Measurements from ENCODE around the gene ARHGDIB.

The ARHGDIB gene

DNA sequence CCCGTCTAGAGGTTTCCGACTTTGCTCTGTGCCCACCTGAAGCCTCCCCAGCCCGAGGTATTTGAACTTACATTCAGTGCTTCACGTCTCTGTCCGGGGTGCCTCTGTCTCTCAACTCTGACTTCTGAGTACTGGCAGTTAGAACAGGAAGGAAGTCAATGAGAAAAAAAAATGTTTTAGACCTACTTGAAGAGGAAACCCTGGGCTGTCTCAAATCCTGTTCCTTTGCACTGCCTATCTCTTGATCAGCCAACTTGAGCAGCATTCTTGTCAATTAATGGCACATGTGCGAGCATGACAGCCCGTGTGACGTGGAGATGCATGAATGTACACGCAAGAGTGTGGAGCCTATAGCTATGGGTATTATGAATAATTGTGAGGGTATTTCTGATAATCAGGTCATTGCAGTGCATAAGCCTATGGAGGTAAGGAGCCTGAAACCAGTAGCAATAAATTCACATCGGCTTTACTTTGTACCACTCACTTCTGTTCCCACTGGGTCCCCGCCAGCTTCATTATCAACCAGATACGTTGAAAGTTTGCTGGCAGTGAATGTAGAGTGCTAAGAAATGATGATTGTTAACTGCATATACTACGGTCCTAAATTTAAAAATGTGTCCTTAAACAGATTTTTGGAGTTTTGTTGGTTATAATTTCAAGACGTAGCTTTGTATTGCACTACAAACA lies at the start of gene ARHGDIB:
Gene ARHGDIB, minus strand, starts transcription at position 136 of the 687 bp plus-strand sequence. CDS start 10,889 bp downstream, outside the sequence.
- in situ Hi-C loops (cut with MboI; ENCODE audit: low sequenced_read_pairs): no loop called here

DNA sequence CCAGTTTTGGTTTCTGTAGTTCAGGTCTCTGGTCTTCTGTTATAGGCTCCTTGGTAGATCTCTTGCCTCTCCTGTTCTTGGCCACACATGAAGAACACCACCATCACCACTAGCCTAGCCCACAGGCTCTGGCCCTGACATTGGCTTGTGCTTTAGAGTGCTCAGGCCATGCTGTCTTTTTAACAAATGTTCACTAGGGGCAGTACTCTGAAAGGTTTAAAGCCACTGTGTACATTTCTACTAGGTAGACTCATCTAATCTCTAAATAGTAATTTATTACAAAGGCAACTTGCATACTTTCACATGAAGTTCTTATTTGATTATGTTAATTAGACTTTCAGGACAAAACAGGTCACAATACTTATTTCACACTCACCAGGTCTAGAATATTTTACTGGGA lies 49.8 kb upstream of the ARHGDIB start:
- in situ Hi-C loops (cut with MboI; ENCODE audit: low sequenced_read_pairs): no loop called here

DNA sequence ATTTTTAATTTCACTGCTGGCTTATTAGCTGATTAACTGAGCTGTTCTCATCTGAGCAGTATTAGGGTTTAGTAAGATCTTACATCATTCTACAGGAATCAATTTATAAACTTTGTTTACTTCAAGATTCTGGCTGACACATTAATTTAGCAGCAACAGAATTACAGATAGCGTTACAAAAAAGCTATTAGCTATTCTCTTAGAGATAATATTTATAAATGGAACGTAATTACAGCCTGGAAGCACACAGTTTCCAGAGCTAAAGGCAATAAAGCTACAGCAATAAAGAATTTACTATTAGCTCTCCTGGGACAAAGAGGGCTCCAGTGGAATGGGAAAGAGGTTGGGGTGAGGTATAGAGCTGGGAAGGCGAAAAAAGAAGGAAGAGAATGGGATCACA lies 46.1 kb upstream of the ARHGDIB start:
- in situ Hi-C loops (cut with MboI; ENCODE audit: low sequenced_read_pairs): loop anchor here (10.0 kb wide), 1 partner anchor 163 kb away; the partner anchor contains the start of gene ART4

DNA sequence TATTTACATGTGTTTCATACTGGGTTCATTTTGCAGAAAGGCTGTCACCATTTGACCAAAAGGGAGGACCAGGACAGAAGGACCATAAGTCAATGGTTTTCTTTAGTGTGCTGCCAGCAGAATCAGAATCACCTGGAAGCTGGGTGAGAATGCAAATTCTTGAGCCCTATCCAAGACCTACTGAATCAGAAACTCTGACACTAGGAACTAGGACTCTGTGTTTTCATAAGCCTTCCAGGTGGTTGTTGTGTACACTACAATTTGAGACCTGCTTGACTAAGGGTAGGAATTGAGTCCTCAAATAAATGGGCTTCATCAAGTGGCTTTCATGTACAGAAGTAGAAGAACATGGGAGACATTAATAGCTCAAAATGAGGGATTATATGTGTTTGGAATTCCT lies 43.7 kb upstream of the ARHGDIB start:
- in situ Hi-C loops (cut with MboI; ENCODE audit: low sequenced_read_pairs): loop anchor here (10.0 kb wide), 1 partner anchor 160 kb away; the partner anchor contains the start of gene ART4

DNA sequence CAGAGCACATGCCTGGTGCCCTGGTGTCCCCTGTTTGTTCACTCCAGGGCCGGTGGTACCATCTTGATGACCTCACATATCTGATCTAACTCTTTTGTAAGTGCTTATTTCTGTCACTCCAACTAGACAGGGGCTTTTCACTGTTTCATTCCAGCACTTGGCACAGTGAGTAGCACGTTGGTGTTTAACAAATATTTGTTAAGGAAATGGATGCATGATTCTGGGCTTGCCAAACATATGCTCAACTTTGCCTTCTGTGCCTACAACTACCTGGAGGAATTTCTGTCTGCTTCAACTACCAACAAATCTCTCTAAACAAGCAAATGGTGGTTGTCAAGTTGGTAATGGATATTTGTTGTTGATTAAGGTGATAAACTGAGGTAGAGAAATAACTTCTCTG lies 43.0 kb upstream of the ARHGDIB start:
- in situ Hi-C loops (cut with MboI; ENCODE audit: low sequenced_read_pairs): loop anchor here (10.0 kb wide), 1 partner anchor 160 kb away; the partner anchor contains the start of gene ART4

DNA sequence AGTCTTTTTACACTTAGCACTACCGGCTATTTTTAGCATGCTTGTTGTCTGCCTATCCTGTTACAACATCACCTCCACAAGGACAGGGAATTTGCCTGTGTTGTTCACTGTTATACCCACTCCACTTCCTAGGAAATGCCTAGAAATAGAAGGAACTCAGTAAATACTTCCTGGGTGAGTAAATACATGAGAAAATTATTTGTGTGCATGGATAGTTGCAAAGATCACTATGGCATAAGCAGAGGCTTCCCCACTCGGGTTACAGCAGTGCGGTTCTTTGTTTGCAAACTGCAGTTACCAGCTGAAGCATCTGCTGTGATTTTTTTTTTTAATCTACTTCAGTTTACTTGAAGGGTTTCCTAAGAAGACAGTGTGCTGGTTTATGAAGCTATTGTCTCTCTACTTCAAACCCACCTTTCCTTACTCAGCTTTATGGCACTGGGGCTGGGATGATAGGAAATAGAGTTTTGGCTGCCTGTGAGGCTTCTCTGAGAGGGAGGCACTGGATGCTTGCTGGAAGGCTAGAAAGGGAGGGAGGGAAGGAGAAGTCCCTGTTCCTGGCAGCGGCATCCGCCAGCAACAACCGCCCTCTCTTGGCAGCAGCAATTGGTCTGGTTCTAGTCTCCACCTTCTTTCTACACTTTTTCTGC lies 40.5 kb upstream of the ARHGDIB start:
- in situ Hi-C loops (cut with MboI; ENCODE audit: low sequenced_read_pairs): loop anchor here (10.0 kb wide), 1 partner anchor 157 kb away; the partner anchor contains the start of gene ART4

DNA sequence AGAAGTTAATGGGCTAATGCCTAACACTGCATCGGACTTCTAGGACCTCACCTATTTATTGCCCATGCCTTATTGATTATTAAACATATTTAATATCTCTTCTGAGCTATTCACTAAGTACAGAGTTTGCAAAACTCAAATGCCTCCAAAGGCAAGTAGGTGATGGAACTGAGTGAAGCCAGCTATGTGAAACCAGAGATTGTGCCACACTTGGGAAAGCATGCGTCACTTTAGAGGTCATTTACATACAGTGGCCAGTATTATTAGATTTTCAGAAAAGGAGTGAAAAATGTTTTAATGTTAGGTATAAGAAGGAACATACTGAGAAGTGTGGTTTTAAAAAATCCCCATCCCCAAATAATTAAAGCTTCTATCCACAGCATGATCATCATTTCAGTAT lies 39.2 kb upstream of the ARHGDIB start:
- in situ Hi-C loops (cut with MboI; ENCODE audit: low sequenced_read_pairs): loop anchor here (10.0 kb wide), 1 partner anchor 156 kb away; the partner anchor contains the start of gene ART4

DNA sequence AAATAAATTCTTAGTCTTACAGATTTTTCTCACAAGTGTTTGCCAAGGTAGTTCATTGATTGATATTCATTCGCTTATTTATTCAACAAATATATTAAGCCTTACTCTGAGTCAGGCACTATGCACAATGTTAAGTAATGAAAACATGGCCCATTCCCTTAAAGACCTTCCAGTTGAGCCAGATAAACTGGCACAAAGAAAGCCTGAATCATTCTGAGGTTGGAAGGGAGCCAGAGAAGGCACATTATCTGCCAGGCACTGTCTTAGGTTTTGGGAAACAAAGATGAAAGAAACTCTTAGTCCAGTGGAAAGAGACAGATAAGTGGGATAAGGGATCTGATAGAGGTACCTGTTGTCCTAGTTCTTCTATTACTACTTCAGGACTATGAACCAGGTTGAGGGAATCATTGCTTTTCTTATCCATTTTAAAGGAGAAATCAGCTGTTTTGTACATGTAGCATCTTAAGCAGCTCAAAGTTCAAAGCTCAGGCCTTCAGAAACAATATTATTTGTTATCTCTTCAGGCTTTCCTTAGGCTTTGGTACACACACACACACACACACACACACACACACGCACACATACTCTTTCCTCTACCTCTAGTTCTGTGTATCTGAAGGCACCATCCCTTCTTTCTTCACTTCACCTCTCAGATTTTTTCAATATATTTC lies 38.4 kb upstream of the ARHGDIB start:
- in situ Hi-C loops (cut with MboI; ENCODE audit: low sequenced_read_pairs): loop anchor here (10.0 to 25.0 kb wide), 2 partner anchors 155 to 738 kb away; partner anchors contain the start of gene ART4

DNA sequence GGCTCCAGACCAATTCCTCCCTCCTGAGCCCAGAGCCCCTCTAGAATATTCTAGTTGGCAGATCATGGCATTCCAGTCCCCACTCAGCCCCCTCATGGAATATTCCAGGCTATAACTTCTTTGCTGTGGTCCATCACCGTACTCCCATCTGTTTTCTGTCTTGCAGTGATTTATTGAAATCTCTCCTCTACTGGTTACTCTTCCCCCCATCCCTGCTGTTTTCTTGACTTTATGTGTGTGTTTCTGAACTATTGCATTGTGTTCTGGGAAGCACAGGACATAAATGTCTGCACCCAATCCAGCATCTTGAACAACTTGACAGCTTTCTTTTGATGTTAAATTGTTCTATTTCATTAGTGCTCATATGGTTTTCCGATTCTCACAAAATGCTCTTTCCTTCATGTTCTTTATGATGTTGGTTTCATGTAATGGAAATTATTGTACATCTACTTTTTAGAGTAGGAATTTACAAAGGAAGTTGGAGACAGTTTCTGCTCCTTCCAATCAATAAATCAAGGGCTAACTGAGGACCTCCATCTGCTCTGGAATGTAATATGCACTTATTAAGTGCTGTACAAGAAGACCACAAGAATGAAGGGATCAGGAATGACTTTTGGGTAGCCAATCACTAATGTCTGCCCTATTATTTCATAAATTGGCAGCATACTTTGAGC lies 37.8 kb upstream of the ARHGDIB start:
- in situ Hi-C loops (cut with MboI; ENCODE audit: low sequenced_read_pairs): loop anchor here (25.0 kb wide), 1 partner anchor 737 kb away; no protein-coding TSS in a partner anchor

DNA sequence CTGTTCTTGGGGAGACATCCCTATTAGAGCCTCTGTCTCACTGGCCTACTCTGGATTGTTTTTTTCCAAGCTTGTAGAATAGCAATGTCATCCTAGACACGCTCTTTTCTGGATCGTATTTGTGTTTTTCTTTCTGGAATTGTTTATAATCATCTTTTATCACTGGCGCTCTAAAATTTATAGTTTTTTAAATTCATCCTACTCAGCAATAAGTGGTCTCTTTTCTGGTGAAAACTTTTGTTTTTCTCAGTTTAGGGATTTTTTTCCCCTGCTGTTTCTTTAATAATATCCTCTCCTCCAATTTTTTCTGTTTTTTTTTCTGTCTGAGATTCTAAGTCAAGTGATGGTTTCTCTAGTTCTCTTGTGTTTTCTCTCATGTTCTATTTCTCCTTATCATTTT lies 36.6 kb upstream of the ARHGDIB start:
- in situ Hi-C loops (cut with MboI; ENCODE audit: low sequenced_read_pairs): loop anchor here (25.0 kb wide), 1 partner anchor 736 kb away; no protein-coding TSS in a partner anchor

DNA sequence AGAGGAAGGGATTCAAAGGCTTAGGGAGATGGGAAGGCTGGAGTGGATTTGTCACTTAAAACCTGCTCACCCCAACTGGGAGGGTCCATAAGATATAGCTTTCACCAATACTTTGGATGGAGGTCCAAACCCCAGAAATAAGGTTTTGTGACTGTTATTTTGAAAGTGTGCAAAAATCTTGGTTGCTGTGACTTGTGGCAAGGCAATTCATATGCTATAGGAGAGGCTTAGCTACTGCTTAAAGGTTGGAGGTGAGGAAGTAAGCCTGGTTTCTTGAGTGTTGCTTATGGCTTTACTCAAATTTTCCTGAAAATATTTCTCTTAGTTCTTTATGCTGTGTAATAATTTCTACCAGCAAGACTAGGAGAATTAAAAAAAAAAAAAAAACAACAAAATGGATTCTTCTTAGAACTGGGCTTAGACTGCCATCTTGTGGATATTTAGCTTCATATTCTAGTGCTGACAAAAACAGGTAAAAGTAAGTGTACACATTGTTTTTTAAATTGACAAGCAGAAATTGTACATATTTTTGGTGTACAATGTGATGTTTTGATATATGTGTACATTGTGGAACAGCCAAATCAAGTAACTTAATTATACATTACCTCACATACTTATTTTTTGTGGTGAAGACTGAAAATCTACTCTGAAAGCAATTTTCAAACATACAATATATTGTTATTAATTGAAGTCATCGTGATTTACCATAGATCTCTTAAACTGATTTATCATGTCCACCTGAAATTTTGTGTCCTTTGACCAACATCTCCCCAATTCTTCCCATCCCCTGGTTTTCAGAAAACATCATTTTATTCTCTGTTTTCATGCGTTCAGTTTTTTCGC lies 34.4 kb upstream of the ARHGDIB start:
- in situ Hi-C loops (cut with MboI; ENCODE audit: low sequenced_read_pairs): loop anchor here (25.0 kb wide), 1 partner anchor 734 kb away; no protein-coding TSS in a partner anchor

DNA sequence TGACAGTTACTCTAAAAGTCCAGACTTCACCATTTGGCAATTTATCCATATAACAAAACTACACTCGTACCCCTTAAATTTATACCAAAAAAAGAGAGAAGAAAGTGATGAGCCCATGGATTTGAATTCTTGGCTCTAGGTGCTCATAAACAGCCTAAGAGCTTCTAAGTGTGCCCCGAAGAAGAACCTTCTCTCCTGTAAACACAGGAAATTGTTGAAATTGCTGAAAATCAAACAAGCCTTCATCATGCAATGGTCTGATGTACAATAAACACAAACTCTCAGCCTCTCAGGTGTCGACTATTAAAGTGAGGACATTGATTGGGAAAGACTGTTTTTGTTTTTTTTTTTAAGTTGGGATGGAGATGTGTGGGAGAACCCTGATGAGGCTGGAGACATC lies 33.2 kb upstream of the ARHGDIB start:
- in situ Hi-C loops (cut with MboI; ENCODE audit: low sequenced_read_pairs): loop anchor here (25.0 kb wide), 1 partner anchor 732 kb away; no protein-coding TSS in a partner anchor

DNA sequence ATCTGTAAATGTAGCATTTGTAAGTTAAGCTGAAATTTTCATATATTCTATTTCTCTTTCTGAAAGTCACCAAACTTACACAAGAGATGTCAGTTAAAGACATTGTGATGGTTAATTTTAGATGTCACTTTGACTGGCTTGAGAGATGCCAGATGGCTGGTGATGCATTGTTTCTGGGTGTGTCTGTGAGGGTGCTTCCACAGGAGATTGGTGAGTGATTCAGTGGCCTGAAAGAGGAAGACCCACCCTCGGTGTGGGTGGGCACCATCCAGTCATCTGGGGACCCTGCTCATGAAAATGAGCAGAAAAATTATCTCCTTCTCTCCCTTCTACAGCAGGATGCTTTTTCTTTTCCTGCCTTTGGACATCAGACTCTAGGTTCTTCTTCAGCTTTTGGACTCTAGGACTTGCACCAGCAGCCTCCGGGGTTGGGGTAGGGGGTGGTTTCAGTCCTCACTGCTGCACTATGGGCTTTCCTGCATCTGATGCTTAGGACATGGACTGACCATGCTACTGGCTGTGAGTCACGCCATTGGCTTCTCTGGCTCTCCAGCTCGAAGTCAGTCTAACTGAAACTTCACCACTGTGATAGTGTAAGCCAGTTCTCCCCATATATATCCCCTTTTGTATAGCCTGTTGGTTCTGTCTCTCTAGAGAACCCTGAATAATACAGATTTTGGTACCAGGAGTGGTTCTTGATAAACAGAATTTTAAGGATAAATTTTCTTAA lies 32.3 kb upstream of the ARHGDIB start:
- in situ Hi-C loops (cut with MboI; ENCODE audit: low sequenced_read_pairs): loop anchor here (25.0 kb wide), 1 partner anchor 731 kb away; no protein-coding TSS in a partner anchor

DNA sequence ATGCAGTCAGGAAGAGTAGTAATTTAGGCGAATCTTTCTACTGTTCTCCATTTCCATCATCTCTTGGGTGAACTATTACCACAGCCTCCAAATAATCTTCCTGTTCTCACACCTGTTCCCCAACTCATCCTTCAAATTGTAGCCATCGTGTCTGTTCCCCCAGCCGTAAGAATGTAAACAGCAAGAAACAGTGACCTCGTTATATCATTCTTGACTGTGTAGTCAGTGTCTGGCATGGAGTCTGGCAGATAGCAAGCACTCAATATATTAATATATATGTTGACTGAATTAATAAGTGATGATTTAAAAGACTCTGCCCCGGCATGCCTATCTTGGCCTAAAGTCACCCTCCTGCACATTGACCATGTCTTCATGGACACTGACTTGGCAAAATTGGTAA lies 31.7 kb upstream of the ARHGDIB start:
- in situ Hi-C loops (cut with MboI; ENCODE audit: low sequenced_read_pairs): loop anchor here (25.0 kb wide), 1 partner anchor 731 kb away; no protein-coding TSS in a partner anchor

DNA sequence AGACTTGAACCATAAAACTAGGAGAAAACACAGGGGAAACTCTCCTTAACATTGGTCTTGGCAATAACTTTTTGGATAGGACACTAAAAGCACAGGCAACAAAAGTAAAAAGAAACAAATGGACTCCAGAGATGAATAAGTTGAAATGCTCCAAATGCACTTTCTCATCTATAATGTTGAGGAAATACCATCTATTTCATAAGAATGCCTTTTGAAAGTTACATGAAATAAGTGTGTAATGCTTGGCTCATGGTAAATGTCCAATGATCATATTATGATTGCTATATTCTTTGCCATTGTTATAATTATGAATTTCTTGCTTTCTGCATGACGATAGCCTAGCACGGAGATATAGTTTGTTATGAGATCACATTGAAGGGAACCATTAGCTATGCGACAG lies 31.3 kb upstream of the ARHGDIB start:
- in situ Hi-C loops (cut with MboI; ENCODE audit: low sequenced_read_pairs): loop anchor here (25.0 kb wide), 1 partner anchor 730 kb away; no protein-coding TSS in a partner anchor

DNA sequence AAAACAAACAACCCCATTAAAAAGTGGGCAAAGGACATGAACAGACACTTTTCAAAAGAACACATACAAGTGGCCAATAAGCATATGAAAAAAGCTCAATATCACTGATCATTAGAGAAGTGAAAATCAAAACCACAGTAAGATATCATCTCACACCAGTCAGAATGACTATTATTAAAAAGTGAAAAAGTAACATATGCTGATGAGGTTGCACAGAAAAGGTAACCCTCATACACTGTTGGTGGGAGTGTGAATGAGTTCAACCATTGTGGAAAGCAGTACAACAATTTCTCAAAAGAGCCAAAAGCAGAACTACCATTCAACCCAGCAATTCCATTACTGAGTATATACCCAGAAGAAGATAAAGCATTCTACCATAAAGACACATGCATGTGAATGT lies 29.7 kb upstream of the ARHGDIB start:
- in situ Hi-C loops (cut with MboI; ENCODE audit: low sequenced_read_pairs): loop anchor here (25.0 kb wide), 1 partner anchor 729 kb away; no protein-coding TSS in a partner anchor

DNA sequence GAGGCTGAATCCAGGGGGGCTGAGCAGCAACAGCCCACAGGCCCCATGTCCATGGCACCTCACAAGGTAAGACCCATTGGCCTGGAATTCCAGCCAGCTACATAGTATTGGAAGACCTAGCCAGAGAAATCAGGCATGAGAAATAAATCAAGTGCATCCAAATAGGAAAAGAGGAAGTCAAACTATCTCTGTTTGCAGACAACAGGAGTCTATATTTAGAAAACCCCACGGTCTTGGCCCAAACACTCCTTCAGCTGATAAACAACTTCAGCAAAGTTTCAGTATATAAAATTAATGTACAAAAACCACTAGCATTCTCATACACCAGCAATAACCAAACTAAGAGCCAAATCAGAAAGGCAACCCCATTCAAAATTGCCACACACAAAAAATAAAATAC lies 28.4 kb upstream of the ARHGDIB start:
- in situ Hi-C loops (cut with MboI; ENCODE audit: low sequenced_read_pairs): loop anchor here (25.0 kb wide), 1 partner anchor 727 kb away; no protein-coding TSS in a partner anchor

DNA sequence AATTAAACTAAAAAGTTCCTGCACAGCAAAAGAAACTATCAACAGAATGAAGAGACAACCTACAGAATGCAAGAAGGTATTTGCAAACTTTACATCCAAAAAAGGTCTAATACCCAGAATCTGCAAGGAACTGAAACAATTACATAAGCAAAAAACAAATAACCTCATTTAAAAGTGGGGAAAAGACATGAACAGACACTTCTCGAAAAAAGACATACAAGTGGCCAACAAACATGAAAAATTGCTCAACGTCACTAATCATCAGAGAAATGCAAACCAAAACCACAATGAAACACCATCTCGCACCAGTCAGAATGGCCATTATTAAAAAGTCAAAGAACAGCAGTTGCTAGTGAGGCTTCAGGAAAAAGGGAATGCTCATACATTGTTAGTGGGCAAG lies 26.6 kb upstream of the ARHGDIB start:
- in situ Hi-C loops (cut with MboI; ENCODE audit: low sequenced_read_pairs): loop anchor here (25.0 kb wide), 1 partner anchor 726 kb away; no protein-coding TSS in a partner anchor

DNA sequence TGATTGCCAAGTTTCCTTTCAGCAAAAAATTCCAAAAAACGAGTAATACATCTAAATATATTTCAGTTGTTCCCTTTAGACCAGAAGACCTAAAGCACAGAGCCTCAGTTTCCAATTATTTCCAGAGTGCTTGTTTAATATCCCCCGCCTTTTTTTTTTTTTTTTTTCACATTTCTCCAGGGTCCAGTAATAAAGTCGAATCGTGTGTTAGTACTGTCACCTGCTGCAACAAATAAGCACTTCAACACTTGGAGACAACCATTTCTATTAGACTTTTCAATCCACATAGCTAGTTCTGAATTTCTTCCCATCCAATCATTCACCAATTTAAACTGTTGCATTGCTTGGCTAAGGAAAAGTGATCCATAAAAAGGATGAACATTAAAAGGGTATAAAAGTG lies 25.0 kb upstream of the ARHGDIB start:
- in situ Hi-C loops (cut with MboI; ENCODE audit: low sequenced_read_pairs): loop anchor here (25.0 kb wide), 1 partner anchor 724 kb away; no protein-coding TSS in a partner anchor
